ENCODE data around the gene RELA. TPM values are rescaled to one million over a fixed set of nuclear protein-coding genes. Genes with fewer than 3 reads are reported as not detected.
A peak's percentile ranks its signal among the peaks of the same experiment; 100 is the strongest.

Gene RELA
- total RNA-seq, 6 experiments from 2014 or later = 66.9 to 72.7 (median 69.5) TPM

DNA sequence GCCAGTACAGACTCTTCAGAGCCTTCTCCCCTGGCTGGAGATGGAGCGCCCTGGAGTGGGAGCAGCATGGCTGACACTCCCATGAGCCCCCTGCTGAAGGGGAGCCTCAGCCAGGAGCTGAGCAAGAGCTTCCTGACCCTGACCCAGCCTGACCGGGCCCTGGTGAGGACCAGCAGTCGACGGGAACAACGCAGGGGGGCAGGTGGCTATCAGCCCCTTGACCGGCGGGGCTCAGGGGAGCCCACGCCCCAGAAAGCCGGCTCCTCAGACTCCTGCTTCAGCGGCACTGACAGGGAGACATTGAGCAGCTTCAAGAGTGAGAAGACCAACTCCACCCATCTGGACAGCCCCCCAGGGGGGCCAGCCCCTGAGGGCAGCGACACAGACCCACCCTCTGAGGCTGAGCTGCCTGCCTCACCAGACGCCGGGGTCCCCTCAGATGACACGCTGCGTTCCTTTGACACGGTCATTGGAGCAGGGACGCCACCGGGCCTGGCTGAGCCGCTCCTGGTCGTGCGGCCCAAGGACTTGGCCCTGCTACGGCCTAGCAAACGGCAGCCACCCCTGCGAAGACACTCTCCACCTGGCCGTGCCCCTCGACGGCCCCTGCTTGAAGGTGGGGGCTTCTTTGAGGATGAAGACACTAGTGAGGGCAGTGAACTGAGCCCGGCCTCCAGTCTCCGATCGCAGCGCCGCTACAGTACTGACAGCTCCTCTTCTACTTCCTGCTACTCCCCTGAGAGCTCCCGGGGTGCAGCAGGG is 44.5 kb downstream of the RELA start:
- Mint-ChIP-seq H3K9me3 (no peaks in the 10 kb centered on the region), H3K4me3 (no peak overlapping the region), H3K27ac (no peak overlapping the region), H3K36me3 (ENCODE audit: low read depth) (peaks cover 10% of the 10 kb centered on the region), H3K4me1 (ENCODE audit: low read depth) (peaks cover 12% of the 10 kb centered on the region), H3K27me3 (ENCODE audit: insufficient read depth) (peaks cover 1% of the 10 kb centered on the region)
- TF ChIP-seq, protein P1, sequence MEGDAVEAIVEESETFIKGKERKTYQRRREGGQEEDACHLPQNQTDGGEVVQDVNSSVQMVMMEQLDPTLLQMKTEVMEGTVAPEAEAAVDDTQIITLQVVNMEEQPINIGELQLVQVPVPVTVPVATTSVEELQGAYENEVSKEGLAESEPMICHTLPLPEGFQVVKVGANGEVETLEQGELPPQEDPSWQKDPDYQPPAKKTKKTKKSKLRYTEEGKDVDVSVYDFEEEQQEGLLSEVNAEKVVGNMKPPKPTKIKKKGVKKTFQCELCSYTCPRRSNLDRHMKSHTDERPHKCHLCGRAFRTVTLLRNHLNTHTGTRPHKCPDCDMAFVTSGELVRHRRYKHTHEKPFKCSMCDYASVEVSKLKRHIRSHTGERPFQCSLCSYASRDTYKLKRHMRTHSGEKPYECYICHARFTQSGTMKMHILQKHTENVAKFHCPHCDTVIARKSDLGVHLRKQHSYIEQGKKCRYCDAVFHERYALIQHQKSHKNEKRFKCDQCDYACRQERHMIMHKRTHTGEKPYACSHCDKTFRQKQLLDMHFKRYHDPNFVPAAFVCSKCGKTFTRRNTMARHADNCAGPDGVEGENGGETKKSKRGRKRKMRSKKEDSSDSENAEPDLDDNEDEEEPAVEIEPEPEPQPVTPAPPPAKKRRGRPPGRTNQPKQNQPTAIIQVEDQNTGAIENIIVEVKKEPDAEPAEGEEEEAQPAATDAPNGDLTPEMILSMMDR (IDR thresholded peaks at IDR 0.05) = no peak
- DNase-seq = no peak

DNA sequence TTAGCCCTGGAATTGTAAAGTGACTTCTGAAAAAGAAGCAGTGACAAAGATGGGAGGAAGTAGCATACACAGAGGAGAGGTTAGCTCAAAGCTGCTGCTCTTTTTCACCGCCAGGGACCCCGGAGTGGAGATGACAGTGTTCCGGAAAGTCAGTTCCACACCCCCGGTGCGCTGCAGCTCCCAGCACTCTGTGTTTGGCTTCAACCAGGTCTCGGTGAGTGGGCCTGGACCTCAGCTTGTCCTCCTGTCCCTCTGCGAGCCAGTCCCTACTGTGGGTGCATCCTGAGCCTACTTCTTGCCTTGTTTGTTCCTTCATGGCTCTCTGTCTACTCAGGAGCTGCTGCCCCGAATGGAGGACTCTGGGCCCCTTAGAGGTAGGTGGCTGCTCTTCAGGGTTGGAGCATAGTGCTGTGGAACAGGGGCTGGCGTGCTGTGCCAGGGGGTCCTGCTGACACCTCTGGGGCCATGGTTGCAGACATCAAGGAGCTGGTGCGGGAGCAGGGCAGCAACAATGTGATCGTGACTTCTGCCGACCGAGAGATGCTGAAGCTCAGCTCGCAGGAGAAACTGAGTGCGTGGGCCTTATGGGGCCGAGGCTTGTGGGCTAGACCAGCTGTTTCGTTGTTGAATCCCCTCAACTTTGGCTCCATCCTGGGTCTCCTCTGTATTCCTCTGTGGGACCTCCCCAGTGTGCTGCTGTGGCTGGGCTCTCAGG is 45.4 kb downstream of the RELA start:
- Mint-ChIP-seq H3K27me3 (ENCODE audit: insufficient read depth) (peaks cover 1% of the 10 kb centered on the region), H3K36me3 (ENCODE audit: low read depth) (peaks cover 13% of the 10 kb centered on the region), H3K4me3 (peak overlapping the region; percentile 94), H3K27ac (no peak overlapping the region), H3K9me3 (no peaks in the 10 kb centered on the region), H3K4me1 (ENCODE audit: low read depth) (peaks cover 21% of the 10 kb centered on the region)
- no peak for DNase-seq
- TF ChIP-seq, protein P1 (IDR thresholded peaks at IDR 0.05) = no peak

DNA sequence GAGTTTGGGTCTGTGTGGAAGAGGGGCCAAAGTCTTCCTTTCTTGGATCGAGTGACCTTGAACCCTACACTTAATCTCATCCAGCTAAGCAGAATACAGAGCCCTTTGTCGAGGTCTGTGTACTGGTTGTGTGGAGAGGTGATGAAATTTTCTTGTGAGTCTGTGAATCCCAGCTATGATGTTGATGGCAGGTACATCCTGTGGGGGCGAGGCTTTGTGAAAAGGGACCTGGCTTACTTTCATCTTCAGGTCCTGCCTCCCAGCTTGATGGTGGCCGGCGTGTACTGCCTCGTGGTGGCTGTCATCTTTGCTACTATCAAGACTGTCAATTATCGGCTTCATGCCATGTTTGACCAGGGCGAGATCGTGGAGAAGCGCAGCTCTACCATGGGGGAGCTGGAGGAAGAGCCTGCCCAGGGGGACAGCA is 46.1 kb downstream of the RELA start:
- Mint-ChIP-seq H3K36me3 (ENCODE audit: low read depth) (peaks cover 17% of the 10 kb centered on the region), H3K4me3 (peak overlapping the region; percentile 94), H3K27me3 (ENCODE audit: insufficient read depth) (peaks cover 2% of the 10 kb centered on the region), H3K9me3 (no peaks in the 10 kb centered on the region), H3K27ac (peak overlapping the region; percentile 83), H3K4me1 (ENCODE audit: low read depth) (peaks cover 28% of the 10 kb centered on the region)
- TF ChIP-seq, protein P1 (IDR thresholded peaks at IDR 0.05) = no peak
- no peak for DNase-seq

DNA sequence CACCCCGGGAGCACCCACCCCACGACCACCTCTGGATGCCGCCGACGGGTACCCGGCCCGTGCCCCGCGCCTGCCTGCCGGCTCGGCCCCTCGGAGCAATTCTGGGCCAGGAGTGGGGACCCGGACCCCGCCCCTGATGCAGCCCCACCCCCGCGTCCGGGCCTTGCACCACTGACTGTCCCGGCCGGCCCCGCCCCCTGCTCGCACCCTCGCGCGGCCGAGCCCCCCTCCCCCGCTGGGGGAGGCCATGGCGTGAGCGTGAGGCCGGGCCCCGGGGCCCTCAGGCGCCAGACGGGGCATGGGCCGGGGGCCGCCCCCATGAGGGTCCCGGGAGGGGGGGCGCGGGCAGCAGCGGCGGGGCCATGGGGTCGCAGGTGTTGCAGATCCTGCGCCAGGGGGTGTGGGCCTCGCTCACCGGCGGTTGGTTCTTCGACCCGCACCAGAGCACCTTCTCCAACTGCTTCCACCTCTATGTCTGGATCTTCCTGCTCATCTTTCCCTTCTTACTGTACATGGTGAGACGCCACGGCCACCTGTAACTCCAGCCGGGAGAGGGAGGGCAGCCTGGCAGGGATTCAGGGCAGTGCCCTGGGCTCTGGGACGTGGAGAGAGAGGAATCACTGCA is 46.7 kb downstream of the RELA start:
- peak overlapping the region; percentile 96 for H3K4me3 Mint-ChIP-seq
- TF ChIP-seq, protein P1 (IDR thresholded peaks at IDR 0.05) = no peak
- DNase-seq = no peak
- H3K27me3 Mint-ChIP-seq (ENCODE audit: insufficient read depth) = peaks cover 2% of the 10 kb centered on the region
- peaks cover 17% of the 10 kb centered on the region for H3K36me3 Mint-ChIP-seq (ENCODE audit: low read depth)
- H3K9me3 Mint-ChIP-seq = no peaks in the 10 kb centered on the region
- H3K4me1 Mint-ChIP-seq (ENCODE audit: low read depth) = peaks cover 34% of the 10 kb centered on the region
- H3K27ac Mint-ChIP-seq = peak overlapping the region; percentile 92

DNA sequence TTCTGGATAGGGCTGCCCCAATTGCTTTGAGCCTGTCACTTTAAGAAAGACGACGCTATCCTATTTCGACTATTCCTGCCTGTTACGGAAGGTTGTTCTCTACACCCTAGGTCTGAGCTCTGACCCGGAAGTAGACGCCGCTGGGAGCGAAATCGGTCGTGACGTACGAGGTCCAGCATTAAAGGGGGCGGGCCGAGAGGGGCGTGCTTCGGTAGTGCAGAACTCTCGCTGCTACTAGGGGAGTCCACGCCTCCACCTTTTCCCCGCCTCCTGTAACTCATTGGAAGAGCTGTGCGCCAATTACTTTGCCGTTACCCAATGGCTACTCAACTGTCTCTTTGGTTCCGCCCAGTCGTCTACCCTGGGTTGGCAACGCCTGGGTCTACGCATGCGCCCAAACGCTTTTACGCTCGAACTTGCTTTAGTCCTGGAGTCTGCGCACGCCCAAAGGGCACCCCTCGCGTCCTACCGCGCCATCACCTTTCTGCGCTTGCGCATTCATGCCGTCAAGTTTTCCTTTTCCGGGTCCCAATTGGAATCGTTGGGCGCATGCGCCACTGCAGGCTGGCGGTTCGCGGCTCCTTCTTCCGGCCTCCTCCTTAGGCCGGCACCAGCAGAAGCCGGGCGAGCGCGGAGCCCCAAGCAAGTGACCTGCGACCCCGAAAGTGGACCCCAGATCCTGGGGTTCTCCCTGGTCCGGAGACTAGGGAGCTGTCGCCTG is 47.3 kb downstream of the RELA start, which contains the start of gene PCNX3:
Gene PCNX3 (plus strand): TSS at position 548 of the 721 bp plus-strand sequence. CDS start 536 bp downstream, outside the sequence.
- H3K36me3 Mint-ChIP-seq (ENCODE audit: low read depth) = peaks cover 19% of the 10 kb centered on the region
- H3K4me3 Mint-ChIP-seq = peak within 1 kb of the TSS; percentile 96

More for the DNA sequence above, 47.3 kb downstream of the RELA start, which contains the start of gene PCNX3:
- H3K4me1 Mint-ChIP-seq (ENCODE audit: low read depth) = peaks cover 40% of the 10 kb centered on the region
- DNase-seq = peak; percentile 100
- peak within 1 kb of the TSS; percentile 92 for H3K27ac Mint-ChIP-seq
- H3K27me3 Mint-ChIP-seq (ENCODE audit: insufficient read depth) = peaks cover 2% of the 10 kb centered on the region
- TF ChIP-seq, protein P1 (IDR thresholded peaks at IDR 0.05) = no peak
- no peaks in the 10 kb centered on the region for H3K9me3 Mint-ChIP-seq

Measured in HFFc6 (cell line).